HCT116 (cell line): Measurements from ENCODE around the gene POLR2A. TPM values are rescaled to one million over a fixed set of nuclear protein-coding genes. Genes with fewer than 3 reads are reported as not detected.
"Not testable (repeated sequence)": the region's sequence is repeated elsewhere in the genome, so short reads cannot be mapped to it uniquely, and the experiment has no call there.

Experiments
- ATAC-seq: fragments of 200-7000 bp; cut with Tn5 transposase; 2 replicates; pipeline ENCODE4 v1.9.1; 2020; ENCODE audit warnings: mild to moderate bottlenecking, moderate library complexity
- BruUV-seq: library from RNA; stranded (reverse); fragments of 400-500 nt; replicated peaks from 2 replicates; lab custom pipeline; 2021; lab: Mats Ljungman, UMichigan
- CTCF ChIA-PET: fragments of 300-600 bp; sonication (Branson Sonifier 250); formaldehyde crosslinking; loops from one replicate; lab custom pipeline; 2021; ENCODE audit warnings: antibody characterized with exemption; lab: Charles Lee
- POLR2A ChIA-PET: fragments of 300-600, 350-600 bp; sonication (Branson Sonifier 250); formaldehyde crosslinking; loops from one replicate; lab custom pipeline; 2021; ENCODE audit warnings: antibody characterized with exemption; lab: Charles Lee
- RAD21 ChIA-PET, 2 experiments: fragments of 300-600 bp; sonication (Branson Sonifier 250); formaldehyde crosslinking; loops; one replicate each; lab custom pipeline; 2023; ENCODE audit warnings: low total read pairs in 2 of 2; ENCODE audit not compliant: uncharacterized antibody in 2 of 2, unreplicated experiment in 2 of 2, low non-redundant PET in 1 of 2; lab: Charles Lee
- DNase-seq: peaks from one replicate; pipeline ENCODE4 v3.0.0-alpha.2; 2010; ENCODE audit warnings: low read depth, low spot score
- H2AFZ ChIP-seq: fragments of 200-600 bp; shearing (Covaris generic), sonication (generic); 2 replicates; pipeline ENCODE4 v1.6.1; 2017; ENCODE audit warnings: low read depth, mixed run types, mixed read lengths, antibody characterized with exemption, low read length; ENCODE audit not compliant: poor library complexity, severe bottlenecking
- H3K27ac ChIP-seq: 2 replicates; pipeline ENCODE4 v1.5.1; 2012; ENCODE audit warnings: low read depth, low read length
- H3K27me3 ChIP-seq: fragments of 200-600 bp; sonication (generic); 2 replicates; pipeline ENCODE4 v1.6.1; 2016; ENCODE audit warnings: mixed run types, low read length, mixed read lengths; ENCODE audit not compliant: insufficient read depth
- H3K36me3 ChIP-seq, 2 experiments: fragments of 200-500 bp in 1 of 2; fragments of 200-600 bp in 1 of 2; sonication (Bioruptor generic) in 1 of 2; sonication (generic) in 1 of 2; 2 replicates each; pipeline versions ENCODE4 v1.5.1 to v1.6.1; 2014 to 2016; ENCODE audit warnings: low read length in 2 of 2, inconsistent platforms in 1 of 2, mixed read lengths in 1 of 2, mixed run types in 1 of 2; ENCODE audit not compliant: insufficient read depth in 2 of 2, control insufficient read depth in 1 of 2
- H3K4me1 ChIP-seq, 2 experiments: fragments of 200-600 bp in 1 of 2; sonication (generic) in 1 of 2; 2 replicates each; pipeline versions ENCODE4 v1.5.1 to v1.6.1; 2012 to 2017; ENCODE audit warnings: low read length in 2 of 2, inconsistent platforms in 1 of 2, mild to moderate bottlenecking in 1 of 2, mixed read lengths in 1 of 2, mixed run types in 1 of 2, moderate library complexity in 1 of 2; ENCODE audit not compliant: insufficient read depth in 2 of 2, control insufficient read depth in 1 of 2
- H3K4me2 ChIP-seq: fragments of 200-600 bp; sonication (generic); 2 replicates; pipeline ENCODE4 v1.6.1; 2017; ENCODE audit warnings: mixed run types, low read length, mixed read lengths
- H3K4me3 ChIP-seq, 2 experiments: fragments of 200-600 bp in 1 of 2; sonication (generic) in 1 of 2; replicated peaks in 1 of 2; 2 replicates each; pipeline ENCODE4 v1.5.1; 2011 to 2016; ENCODE audit warnings: low read length in 2 of 2, control low read depth in 1 of 2, low read depth in 1 of 2, mild to moderate bottlenecking in 1 of 2, mixed read lengths in 1 of 2, mixed run types in 1 of 2
- H3K79me2 ChIP-seq: fragments of 200-600 bp; sonication (generic); 2 replicates; pipeline ENCODE4 v1.6.1; 2017; ENCODE audit warnings: mild to moderate bottlenecking, mixed run types, low read length, moderate library complexity, mixed read lengths; ENCODE audit not compliant: insufficient read depth
- H3K9ac ChIP-seq: fragments of 200-600 bp; sonication (generic); 2 replicates; pipeline ENCODE4 v1.6.1; 2016; ENCODE audit warnings: low read length, mixed read lengths
- H3K9me2 ChIP-seq: fragments of 200-600 bp; sonication (generic), shearing (Covaris generic); 2 replicates; pipeline ENCODE4 v1.6.1; 2017; ENCODE audit warnings: mixed run types, mild to moderate bottlenecking, moderate library complexity; ENCODE audit not compliant: insufficient read depth
- H3K9me3 ChIP-seq, 2 experiments: fragments of 200-500 bp in 1 of 2; fragments of 200-600 bp in 1 of 2; sonication (Bioruptor generic) in 1 of 2; sonication (generic) in 1 of 2; 2 replicates each; pipeline ENCODE4 v1.6.1; 2014 to 2017; ENCODE audit warnings: low read length in 2 of 2, mixed read lengths in 2 of 2, inconsistent platforms in 1 of 2, low read depth in 1 of 2, mild to moderate bottlenecking in 1 of 2, mixed run types in 1 of 2, moderate library complexity in 1 of 2; ENCODE audit not compliant: control insufficient read depth in 1 of 2, insufficient read depth in 1 of 2
- H4K20me1 ChIP-seq: fragments of 200-600 bp; sonication (generic), shearing (Covaris generic); 2 replicates; pipeline ENCODE4 v1.6.1; 2017; ENCODE audit warnings: mixed run types, mild to moderate bottlenecking, moderate library complexity; ENCODE audit not compliant: insufficient read depth
- CBX3 ChIP-seq: IDR thresholded peaks from 2 replicates; pipeline ENCODE4 v1.6.1; 2012; ENCODE audit warnings: low read depth
- EGR1 ChIP-seq: IDR thresholded peaks from 2 replicates; pipeline ENCODE4 v1.6.1; 2012; ENCODE audit warnings: low read depth
- JUND ChIP-seq: IDR thresholded peaks from 2 replicates; pipeline ENCODE4 v1.6.1; 2012
- RAD21 ChIP-seq: IDR thresholded peaks from 2 replicates; pipeline ENCODE4 v1.6.1; 2012; ENCODE audit warnings: low read depth, mild to moderate bottlenecking
- SIN3A ChIP-seq: IDR thresholded peaks from 2 replicates; pipeline ENCODE4 v1.6.1; 2012; ENCODE audit warnings: low read depth
- TCF7L2 ChIP-seq: IDR thresholded peaks from 2 replicates; pipeline ENCODE4 v1.7.0; 2011; ENCODE audit warnings: borderline replicate concordance, inconsistent platforms; ENCODE audit not compliant: insufficient read depth, insufficient read length; ENCODE audit errors: extremely low read depth
- ZFX ChIP-seq: fragments of 450-650 bp; IDR thresholded peaks from 2 replicates; pipeline ENCODE4 v1.6.1; 2017
- ZNF274 ChIP-seq: fragments of 200-500 bp; sonication (Bioruptor generic); IDR thresholded peaks from 2 replicates; pipeline ENCODE4 v1.6.1; 2014; ENCODE audit warnings: mild to moderate bottlenecking, low read depth, low read length, inconsistent platforms
- intact Hi-C: fragments of 100-400 bp; cut with micrococcal nuclease; formaldehyde crosslinking; loops from 2 replicates; pipeline ENCODE4 v1.10.0; 2022
- total RNA-seq: library from RNA; stranded (reverse); gene quantifications from one replicate; pipeline ENCODE4 v1.2.1, GENCODE V29; 2021; ENCODE audit not compliant: unreplicated experiment

POLR2A gene
- total RNA-seq, 1 experiment from 2014 or later = 205 TPM

DNA sequence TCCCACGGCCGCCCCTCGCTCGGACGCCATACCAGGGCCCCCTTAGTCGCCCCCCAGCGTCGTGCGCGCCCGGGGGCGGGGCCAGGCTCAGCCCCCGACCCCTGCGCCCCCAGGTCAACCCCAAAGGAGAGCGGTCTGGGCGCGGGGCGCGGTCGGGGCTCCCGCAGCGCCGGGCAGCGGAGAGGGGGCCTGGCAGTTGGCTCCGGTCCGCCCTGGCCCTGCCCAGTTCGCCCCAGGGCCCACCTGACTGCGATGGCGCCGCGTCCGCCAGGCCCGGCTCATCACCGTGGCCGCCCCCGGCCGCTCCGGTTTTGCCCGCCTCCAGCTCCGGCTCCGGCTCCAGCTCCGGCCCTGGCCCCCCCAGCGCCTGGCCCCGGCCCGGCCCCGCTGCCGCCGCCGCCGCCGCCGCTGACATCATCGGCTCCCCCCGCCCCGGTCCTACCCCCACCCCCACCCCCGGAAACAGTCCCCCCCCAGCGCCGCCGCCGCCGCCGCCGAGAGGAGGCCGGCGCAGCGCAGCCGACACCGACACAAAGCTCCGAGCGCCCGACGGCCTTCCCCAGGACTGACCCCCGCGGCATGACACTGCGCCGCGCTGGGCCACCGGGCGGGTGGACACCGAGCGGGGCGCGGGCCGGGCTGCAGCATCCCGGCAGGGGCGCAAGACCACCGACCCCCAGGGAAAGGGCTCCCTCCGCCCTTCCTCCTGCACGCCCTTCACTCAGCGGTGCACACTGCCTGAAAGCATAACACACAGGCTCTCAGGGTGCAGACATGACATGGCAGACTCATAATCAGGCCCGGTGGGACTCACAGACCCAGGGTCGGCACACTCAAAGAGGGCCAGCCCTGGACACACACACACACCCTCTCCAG is 4.7 kb upstream of the POLR2A start, which contains the start of gene ZBTB4:
Gene ZBTB4 (minus strand): TSS at position 419 of the 876 bp plus-strand sequence. CDS start 12,830 bp downstream, outside the sequence.
- Histone ChIP-seq H3K4me3 (peak within 1 kb of the TSS; percentile 60 to 94), H3K27me3 (no peaks in the 10 kb centered on the region), H3K9ac (peak within 1 kb of the TSS; percentile 89), H3K4me2 (peak within 1 kb of the TSS; percentile 100), H2AFZ (peak within 1 kb of the TSS; percentile 45), H3K9me3 (no peaks in the 10 kb centered on the region), H3K36me3 (no peaks in the 10 kb centered on the region), H3K79me2 (peaks cover 36% of the 10 kb centered on the region), H4K20me1 (no peaks in the 10 kb centered on the region), H3K9me2 (no peaks in the 10 kb centered on the region), H3K4me1 (peaks cover 25 to 67% of the 10 kb centered on the region in 2 experiments), H3K27ac (peak within 1 kb of the TSS; percentile 87)
- DNase-seq (no peak), ATAC-seq (peak; percentile 26)
- BruUV-seq = no TSS peak
- TF ChIP-seq ZNF274 = no peak
- peak; percentile 74 for TF ChIP-seq TCF7L2
- peak; percentile 58 for TF ChIP-seq ZFX
- no peak for TF ChIP-seq CBX3
- no peak for TF ChIP-seq RAD21
- RAD21 ChIA-PET = no interaction called here
- POLR2A ChIA-PET = no interaction called here
- intact Hi-C loops = loop anchor here (2.0 to 10.0 kb wide), 2 partner anchors 85 to 123 kb away; partner anchors contain the start of gene SENP3
- CTCF ChIA-PET = interaction anchor here (1.2 kb wide), 1 partner anchor 43 kb away, joined by 3 read pairs; no protein-coding TSS in a partner anchor

DNA sequence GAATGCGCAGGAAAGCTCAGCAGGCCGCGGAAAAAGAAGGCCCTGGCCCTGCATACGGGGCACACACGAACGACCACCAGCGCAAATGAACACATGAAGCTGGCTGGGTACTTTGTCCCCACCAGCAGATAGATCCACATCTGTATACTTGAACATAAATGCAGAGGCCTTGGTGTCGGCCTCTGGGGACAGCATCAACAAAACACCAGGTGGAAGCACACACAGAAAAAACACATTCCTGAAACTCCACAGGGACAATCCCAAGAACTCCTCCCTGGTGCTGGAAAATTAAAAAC is 4.1 kb upstream of the POLR2A start:
- no TSS peak for BruUV-seq
- H2AFZ ChIP-seq = peak overlapping the region; percentile 45
- RAD21 ChIA-PET = no interaction called here
- H3K9me3 ChIP-seq = no peaks in the 10 kb centered on the region
- CTCF ChIA-PET = interaction anchor here (1.2 kb wide), 1 partner anchor 43 kb away, joined by 3 read pairs; no protein-coding TSS in a partner anchor
- H3K27ac ChIP-seq = peak overlapping the region; percentile 81
- no peaks in the 10 kb centered on the region for H3K36me3 ChIP-seq
- no peaks in the 10 kb centered on the region for H3K9me2 ChIP-seq
- DNase-seq = no peak
- peaks cover 4% of the 10 kb centered on the region; the same call in 1 of the 2 replicates for H4K20me1 ChIP-seq
- peak overlapping the region; percentile 100 for H3K4me2 ChIP-seq
- no peaks in the 10 kb centered on the region for H3K27me3 ChIP-seq
- TF ChIP-seq SIN3A (no peak), EGR1 (no peak), ZFX (peak; percentile 23; the same call in 1 of the 2 replicates), JUND (no peak)
- TF ChIP-seq, all 23 proteins: peak for 1
- POLR2A ChIA-PET = no interaction called here
- H3K79me2 ChIP-seq = peaks cover 41% of the 10 kb centered on the region
- ATAC-seq = no peak
- peak overlapping the region; percentile 89 for H3K9ac ChIP-seq
- intact Hi-C loops = loop anchor here (10.0 kb wide), 1 partner anchor 85 kb away; the partner anchor contains the start of gene SENP3
- H3K4me1 ChIP-seq = peaks cover 25 to 67% of the 10 kb centered on the region in 2 experiments
- peak overlapping the region; percentile 60 to 94 for H3K4me3 ChIP-seq

DNA sequence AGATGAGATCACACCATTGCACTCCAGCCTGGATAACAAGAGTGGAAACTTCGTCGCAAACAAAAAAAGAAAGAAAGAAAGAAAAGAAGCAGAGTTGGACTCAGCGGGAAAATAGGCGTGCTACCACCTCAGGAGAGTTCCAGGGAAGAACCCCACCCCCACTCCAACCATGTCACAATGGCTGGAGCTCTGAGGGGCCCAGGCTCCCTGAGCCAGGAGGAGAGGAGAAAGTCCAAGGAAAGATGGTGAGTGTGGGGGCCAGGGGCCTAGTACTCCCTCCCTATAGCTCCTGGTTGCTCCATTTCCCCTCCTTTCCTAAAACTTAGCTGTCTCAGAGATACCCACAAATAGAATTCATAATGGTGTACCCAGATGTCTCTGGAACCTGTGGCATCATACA is 2.9 kb upstream of the POLR2A start, which contains the start of gene SLC35G6:
Gene SLC35G6 (plus strand): TSS at position 172 of the 400 bp plus-strand sequence. CDS start 71 bp downstream, at position 243.
- H3K36me3 ChIP-seq, DNase-seq, H3K27me3 ChIP-seq, BruUV-seq, ATAC-seq, RAD21 ChIA-PET, CTCF ChIA-PET, H2AFZ ChIP-seq, H3K9me3 ChIP-seq, H3K9me2 ChIP-seq: not testable (repeated sequence)
- Histone ChIP-seq H3K79me2 (peaks cover 42% of the 10 kb centered on the region), H3K4me3 (peak within 1 kb of the TSS; percentile 60 to 94), H3K27ac (peak within 1 kb of the TSS; percentile 81), H4K20me1 (peaks cover 11% of the 10 kb centered on the region; the same call in 1 of the 2 replicates), H3K9ac (peak within 1 kb of the TSS; percentile 89), H3K4me2 (peak within 1 kb of the TSS; percentile 100), H3K4me1 (peaks cover 28 to 68% of the 10 kb centered on the region in 2 experiments)
- POLR2A ChIA-PET = interaction anchor here (1.1 kb wide), 1 partner anchor 35 kb away, joined by 4 read pairs; no protein-coding TSS in a partner anchor
- intact Hi-C loops = loop anchor here (10.0 kb wide), 1 partner anchor 84 kb away; the partner anchor contains the start of gene SENP3
